ENCODE measurements around the gene BCAR1. TPM values are rescaled to one million over a fixed set of nuclear protein-coding genes. Genes with fewer than 3 reads are reported as not detected.

BCAR1 gene
- total RNA-seq, 1 experiment from 2014 or later: 120 TPM

- in situ Hi-C loops (cut with HindIII; ENCODE audit: low pct_unique_long_range_greater_than_20kb, low sequenced_read_pairs) (no loop called here), intact Hi-C loops (cut with micrococcal nuclease; ENCODE audit: unreplicated experiment) (loop anchor here (10.0 kb wide), 1 partner anchor 149 kb away; no protein-coding TSS in a partner anchor)
- ATAC-seq (no peak), DNase-seq (ENCODE audit: low read depth, low spot score) (no peak)
- no peaks in the 10 kb centered on the region for H3K27me3 ChIP-seq (ENCODE audit: control insufficient read depth, insufficient read depth, low read length)
- no peak overlapping the region for H3K4me3 ChIP-seq (ENCODE audit: low read depth in 2 of 2, low read length in 2 of 2)
- TF ChIP-seq REST (IDR thresholded peaks at IDR 0.05; ENCODE audit: insufficient read depth in 1 of 2, low read depth in 2 of 2, low read length in 1 of 2) (no peak), TCF7L2 (IDR thresholded peaks at IDR 0.05; ENCODE audit: low read depth, low read length) (no peak), POLR2AphosphoS5 (IDR thresholded peaks at IDR 0.05; ENCODE audit: low read depth, low read length) (no peak), CTCF (IDR thresholded peaks at IDR 0.05) (no peak), SIN3A (IDR thresholded peaks at IDR 0.05; ENCODE audit: borderline replicate concordance, insufficient read depth, low read depth, low read length) (no peak)
- POLR2A ChIA-PET: no interaction called here
- H3K36me3 ChIP-seq (ENCODE audit: control insufficient read depth, insufficient read depth, low read length): peaks cover 9% of the 10 kb centered on the region
- H3K9me3 ChIP-seq (ENCODE audit: control insufficient read depth, insufficient read depth, low read depth, low read length): no peaks in the 10 kb centered on the region
- H3K4me1 ChIP-seq (ENCODE audit: control insufficient read depth, insufficient read depth, low read length): peaks cover 31% of the 10 kb centered on the region
- H3K27ac ChIP-seq (ENCODE audit: low read length): no peak overlapping the region
- CTCF ChIA-PET: interaction anchor here (0.7 kb wide), 1 partner anchor 18 kb away, joined by 3 read pairs; no protein-coding TSS in a partner anchor
- BruUV-seq (replicated peaks): no TSS peak
These were observed 15.2 kb downstream of the BCAR1 start for GRCh38 chr16:75236232-75236631.

- Histone ChIP-seq H3K4me1 (ENCODE audit: control insufficient read depth, insufficient read depth, low read length) (peaks cover 31% of the 10 kb centered on the region), H3K27me3 (ENCODE audit: control insufficient read depth, insufficient read depth, low read length) (no peaks in the 10 kb centered on the region), H3K27ac (ENCODE audit: low read length) (no peak overlapping the region), H3K9me3 (ENCODE audit: control insufficient read depth, insufficient read depth, low read depth, low read length) (no peaks in the 10 kb centered on the region), H3K4me3 (ENCODE audit: low read depth in 2 of 2, low read length in 2 of 2) (no peak overlapping the region), H3K36me3 (ENCODE audit: control insufficient read depth, insufficient read depth, low read length) (peaks cover 9% of the 10 kb centered on the region; the same call in 1 of the 2 replicates)
- no peak for TF ChIP-seq REST (IDR thresholded peaks at IDR 0.05; ENCODE audit: insufficient read depth in 1 of 2, low read depth in 2 of 2, low read length in 1 of 2)
- ChIA-PET POLR2A (no interaction called here), CTCF (interaction anchor here (0.7 kb wide), 1 partner anchor 19 kb away, joined by 3 read pairs; no protein-coding TSS in a partner anchor)
- no peak for ATAC-seq
- DNase-seq (ENCODE audit: low read depth, low spot score): no peak
- intact Hi-C loops (cut with micrococcal nuclease; ENCODE audit: unreplicated experiment): loop anchor here (10.0 kb wide), 1 partner anchor 149 kb away; no protein-coding TSS in a partner anchor
- in situ Hi-C loops (cut with HindIII; ENCODE audit: low pct_unique_long_range_greater_than_20kb, low sequenced_read_pairs): no loop called here
- no TSS peak for BruUV-seq (replicated peaks)
These were observed 15.7 kb downstream of the BCAR1 start for GRCh38 chr16:75235721-75236193.

Data from Panc1 (cell line).